ENCODE results near the gene DUSP6.

DNA sequence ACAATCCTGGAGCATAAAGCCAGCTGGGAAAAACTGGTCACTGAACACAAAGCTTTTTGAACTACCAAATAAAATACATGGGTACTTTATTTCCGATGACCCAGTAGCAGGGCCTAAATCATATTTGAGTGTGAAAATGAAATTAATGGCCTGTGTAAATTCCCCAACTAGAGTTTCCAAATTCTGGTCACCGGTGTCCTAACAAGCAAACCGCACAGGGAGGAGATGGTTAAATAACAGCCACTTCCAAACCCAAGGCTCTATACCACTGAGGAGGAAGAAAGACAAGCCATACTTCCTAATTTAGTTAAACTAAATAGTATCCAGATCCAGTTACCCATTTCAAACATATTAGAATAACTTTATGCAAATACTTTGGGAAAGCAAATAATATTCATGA is 40.1 kb upstream of the DUSP6 start:
- TF ChIP-seq CTCF (IDR thresholded peaks at IDR 0.05; ENCODE audit: low read depth, low read length, poor library complexity, severe bottlenecking) (no peak), EZH2phosphoT487 (IDR thresholded peaks at IDR 0.05; ENCODE audit: borderline replicate concordance, low read length) (no peak)
